ENCODE data around the gene ATXN3L. TPM values are rescaled to one million over a fixed set of nuclear protein-coding genes. Genes with fewer than 3 reads are reported as not detected.
A peak's percentile ranks its signal among the peaks of the same experiment; 100 is the strongest.

Gene ATXN3L
- total and polyA plus RNA-seq, 12 donors, result not detected

GRCh38 chrX:13311560-13311959 lies 8.3 kb downstream of the ATXN3L start:
- Histone ChIP-seq H3K9me3 (no peaks in the 10 kb centered on the region), H3K4me3 (no peak overlapping the region), H3K27ac (no peak overlapping the region), H3K36me3 (no peaks in the 10 kb centered on the region), H3K4me1 (no peaks in the 10 kb centered on the region), H3K27me3 (peaks cover 0 to 22% (median 0%) of the 10 kb centered on the region in 7 donors)
- ATAC-seq (no peak), DNase-seq (no peak)
- WGBS, 2 donors, result 96 to 99% methylated on average over 6 of the region's 6 CpGs
- intact Hi-C loops (cut with DNase I), result no loop called here
- TF ChIP-seq CTCF (IDR thresholded peaks at IDR 0.05), result no peak

GRCh38 chrX:13309631-13310030 lies 10.2 kb downstream of the ATXN3L start:
- no peak for DNase-seq
- intact Hi-C loops (cut with DNase I), result no loop called here
- no peak overlapping the region for H3K4me3 ChIP-seq
- TF ChIP-seq CTCF (IDR thresholded peaks at IDR 0.05), result no peak
- H3K4me1 ChIP-seq, result no peaks in the 10 kb centered on the region
- no peak for ATAC-seq
- peaks cover 0 to 41% (median 0%) of the 10 kb centered on the region in 7 donors for H3K27me3 ChIP-seq
- WGBS, 2 donors, result 95 to 96% methylated on average over 3 of the region's 3 CpGs
- no peaks in the 10 kb centered on the region for H3K36me3 ChIP-seq
- H3K9me3 ChIP-seq, result no peaks in the 10 kb centered on the region
- H3K27ac ChIP-seq, result no peak overlapping the region

GRCh38 chrX:13307041-13307440 lies 12.8 kb downstream of the ATXN3L start:
- no peak for TF ChIP-seq CTCF (IDR thresholded peaks at IDR 0.05)
- ATAC-seq (no peak), DNase-seq (no peak)
- Histone ChIP-seq H3K36me3 (no peaks in the 10 kb centered on the region), H3K27ac (no peak overlapping the region), H3K27me3 (peaks cover 0 to 64% (median 0%) of the 10 kb centered on the region in 7 donors), H3K4me3 (no peak overlapping the region), H3K9me3 (no peaks in the 10 kb centered on the region), H3K4me1 (no peaks in the 10 kb centered on the region)
- intact Hi-C loops (cut with DNase I), result no loop called here
- 91 to 93% methylated on average over 2 of the region's 2 CpGs for WGBS, 2 donors

- Histone ChIP-seq H3K4me1 (no peaks in the 10 kb centered on the region), H3K36me3 (no peaks in the 10 kb centered on the region), H3K27ac (peak overlapping the region in 1 of 10 donors; percentile 31), H3K27me3 (peaks cover 0 to 66% (median 0%) of the 10 kb centered on the region in 7 donors), H3K4me3 (no peak overlapping the region), H3K9me3 (no peaks in the 10 kb centered on the region)
- intact Hi-C loops (cut with DNase I), result loop anchor here in 1 of 10 donors (2.0 kb wide), 1 partner anchor 22 kb away; no protein-coding TSS in a partner anchor
- no peak for TF ChIP-seq CTCF (IDR thresholded peaks at IDR 0.05)
- ATAC-seq (no peak), DNase-seq (no peak)
- 83 to 96% methylated on average over 2 of the region's 2 CpGs for WGBS, 2 donors
These were observed 14.7 kb downstream of the ATXN3L start for GRCh38 chrX:13305108-13305507.

Measured in heart right ventricle (tissue), 16 donors.